ENCODE results near the gene ASPG. TPM values are rescaled to one million over a fixed set of nuclear protein-coding genes. Genes with fewer than 3 reads are reported as not detected.

The ASPG gene
- total and polyA plus RNA-seq, 2 donors (not counting 3 experiments of a cell fraction or from before 2014, with no cell fraction given): not detected

GRCh38 chr14:104118006-104118844 lies 32.7 kb downstream of the ASPG start:
- no peak for FAIRE-seq
- BruUV-seq (replicated peaks): no TSS peak
- Histone ChIP-seq H3K4me1 (ENCODE audit: control insufficient read depth, extremely low read depth, insufficient read depth, low read length) (no peaks in the 10 kb centered on the region), H4K20me1 (replicated peaks; ENCODE audit: control insufficient read depth, extremely low read depth, insufficient read depth, low read length) (no peaks in the 10 kb centered on the region), H3K4me3 (replicated peaks in 1 of 3; ENCODE audit: insufficient read depth in 1 of 3, low read depth in 1 of 3, low read length in 3 of 3) (no peak overlapping the region), H3K4me2 (ENCODE audit: insufficient read depth, low read length) (no peak overlapping the region), H3K79me2 (ENCODE audit: control insufficient read depth, insufficient read depth, low read length) (no peaks in the 10 kb centered on the region), H3K9me3 (replicated peaks; ENCODE audit: control insufficient read depth, insufficient read depth, low read length) (no peaks in the 10 kb centered on the region), H3K27me3 (ENCODE audit: control insufficient read depth in 2 of 2, insufficient read depth in 2 of 2, low read length in 2 of 2) (peaks cover 28% of the 10 kb centered on the region in 2 experiments), H3K36me3 (ENCODE audit: control insufficient read depth in 2 of 2, extremely low read depth in 1 of 2, insufficient read depth in 2 of 2, low read length in 2 of 2) (no peaks in the 10 kb centered on the region), H3K9ac (replicated peaks; ENCODE audit: extremely low read depth, insufficient read depth, low read length) (no peak overlapping the region), H3K9me1 (replicated peaks; ENCODE audit: control insufficient read depth, extremely low read depth, insufficient read depth, low read length) (no peaks in the 10 kb centered on the region), H3K27ac (ENCODE audit: insufficient read depth, low read depth, low read length) (no peak overlapping the region), H2AFZ (ENCODE audit: low read depth, low read length) (no peak overlapping the region)
- CTCF ChIA-PET: interaction anchor here (1.0 kb wide), 1 partner anchor 19 kb away, joined by 4 read pairs; no protein-coding TSS in a partner anchor
- no peak for DNase-seq (ENCODE audit: low read depth, low spot score)
- no peak for TF ChIP-seq MYC (IDR thresholded peaks at IDR 0.05; ENCODE audit: low read depth, low read length)
- no peak for TF ChIP-seq GATA2 (IDR thresholded peaks at IDR 0.05; ENCODE audit: insufficient read depth, insufficient read length, low read depth, low read length)
- no peak for TF ChIP-seq POLR2A (IDR thresholded peaks at IDR 0.05; ENCODE audit: low read depth, low read length)
- TF ChIP-seq POLR2AphosphoS5 (IDR thresholded peaks at IDR 0.05; ENCODE audit: insufficient read depth, low read depth, low read length): no peak
- TF ChIP-seq CTCF (IDR thresholded peaks at IDR 0.05; ENCODE audit: extremely low read depth in 1 of 2, insufficient read depth in 1 of 2, low read depth in 1 of 2, low read length in 2 of 2): no peak
- intact Hi-C loops (cut with micrococcal nuclease): no loop called here
- POLR2A ChIA-PET: no interaction called here
- dilution Hi-C loops (cut with MboI; ENCODE audit: extremely low pct_ligation_motif_present, low sequenced_read_pairs): no loop called here

Measured in endothelial cell of umbilical vein (primary cell).